ENCODE results near the gene SUPT5H. TPM values are rescaled to one million over a fixed set of nuclear protein-coding genes. Genes with fewer than 3 reads are reported as not detected.

SUPT5H gene
- total RNA-seq, 2 experiments from 2014 or later: 144 to 150 TPM

DNA sequence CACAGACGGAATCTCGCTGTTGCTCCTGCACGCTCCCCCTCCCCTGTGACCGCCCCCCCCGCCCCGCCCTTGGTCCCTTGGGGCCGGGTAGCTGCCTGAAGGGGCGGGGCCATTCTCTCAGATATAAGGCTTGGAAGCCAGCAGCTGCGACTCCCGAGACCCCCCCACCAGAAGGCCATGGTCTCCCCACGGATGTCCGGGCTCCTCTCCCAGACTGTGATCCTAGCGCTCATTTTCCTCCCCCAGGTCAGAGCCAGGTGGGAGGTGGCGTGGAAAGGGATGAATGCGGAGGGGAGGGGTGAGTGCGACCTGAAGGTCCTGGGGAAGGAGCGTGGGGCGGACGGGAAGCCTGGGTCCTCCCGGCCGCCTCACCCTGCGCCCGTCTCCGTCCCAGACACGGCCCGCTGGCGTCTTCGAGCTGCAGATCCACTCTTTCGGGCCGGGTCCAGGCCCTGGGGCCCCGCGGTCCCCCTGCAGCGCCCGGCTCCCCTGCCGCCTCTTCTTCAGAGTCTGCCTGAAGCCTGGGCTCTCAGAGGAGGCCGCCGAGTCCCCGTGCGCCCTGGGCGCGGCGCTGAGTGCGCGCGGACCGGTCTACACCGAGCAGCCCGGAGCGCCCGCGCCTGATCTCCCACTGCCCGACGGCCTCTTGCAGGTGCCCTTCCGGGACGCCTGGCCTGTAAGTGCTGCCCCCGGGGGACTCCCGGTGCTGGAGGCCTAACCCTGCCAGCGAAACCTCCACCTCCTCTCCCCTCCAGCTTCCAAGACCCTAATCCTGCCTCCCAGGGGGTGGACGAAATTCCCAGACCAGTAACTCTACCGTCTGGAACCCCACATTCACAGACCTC lies 53.6 kb downstream of the SUPT5H start, which contains the start of gene DLL3:
TSS of gene DLL3 (plus strand) at position 150 of the 845 bp plus-strand sequence. CDS start at position 178, 28 bp downstream.
- Mint-ChIP-seq H3K27ac (no peak within 1 kb of the TSS), H3K9me3 (no peaks in the 10 kb centered on the region), H3K36me3 (ENCODE audit: low read depth) (no peaks in the 10 kb centered on the region), H3K4me1 (peaks cover 26% of the 10 kb centered on the region), H3K4me3 (peak within 1 kb of the TSS; percentile 2), H3K27me3 (peaks cover 57% of the 10 kb centered on the region)
- DNase-seq: no peak
- POLR2A ChIA-PET: interaction anchor here (0.8 kb wide), 1 partner anchor 11 kb away, joined by 3 read pairs; no protein-coding TSS in a partner anchor
- CTCF ChIA-PET: interaction anchor here (0.7 kb wide), 1 partner anchor 13 kb away, joined by 4 read pairs; no protein-coding TSS in a partner anchor

DNA sequence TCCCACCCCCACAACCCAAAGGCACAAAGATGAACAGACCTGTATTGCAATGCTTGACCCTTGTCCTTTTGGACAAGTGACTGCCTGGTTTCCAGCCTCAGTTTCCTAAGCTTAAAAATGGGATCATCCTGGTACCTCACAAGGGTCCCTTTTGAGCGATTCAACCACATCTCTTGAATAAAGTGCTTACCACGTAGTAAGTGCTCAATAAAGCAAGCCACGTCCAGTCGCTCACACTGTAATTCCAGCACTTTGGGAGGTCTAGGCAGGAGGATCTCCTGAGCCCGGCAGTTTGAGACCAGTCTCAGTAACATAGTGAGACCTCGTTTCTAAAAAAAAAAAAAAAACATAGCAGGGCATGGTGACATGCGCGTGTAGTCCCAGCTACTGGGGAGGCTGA lies 54.5 kb downstream of the SUPT5H start:
- Mint-ChIP-seq H3K27me3 (peaks cover 66% of the 10 kb centered on the region), H3K36me3 (ENCODE audit: low read depth) (no peaks in the 10 kb centered on the region), H3K27ac (no peak overlapping the region), H3K4me3 (no peak overlapping the region), H3K4me1 (peaks cover 26% of the 10 kb centered on the region), H3K9me3 (no peaks in the 10 kb centered on the region)
- ChIA-PET POLR2A (no interaction called here), CTCF (interaction anchor here (0.7 to 1.4 kb wide), 2 partner anchors 12 to 14 kb away, joined by 4 to 7 read pairs; no protein-coding TSS in a partner anchor)
- DNase-seq: no peak

DNA sequence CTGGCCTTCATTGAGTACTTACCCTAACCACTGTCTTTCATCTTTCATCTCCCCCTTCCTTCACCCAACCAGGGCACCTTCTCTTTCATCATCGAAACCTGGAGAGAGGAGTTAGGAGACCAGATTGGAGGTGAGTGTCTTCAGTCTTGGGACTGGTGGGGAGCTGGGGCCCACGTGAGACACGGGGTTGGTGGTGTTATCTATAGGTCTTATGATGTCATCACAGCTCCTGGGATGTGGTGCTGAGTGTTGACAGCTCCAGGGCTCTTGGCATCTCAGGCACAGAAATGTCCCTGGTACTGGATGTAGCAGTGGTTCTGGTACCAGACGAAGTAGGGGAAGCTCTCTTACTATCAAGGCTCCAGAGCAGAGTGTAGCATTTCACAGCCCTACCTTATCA lies 55.2 kb downstream of the SUPT5H start:
- POLR2A ChIA-PET: no interaction called here
- Mint-ChIP-seq H3K9me3 (no peaks in the 10 kb centered on the region), H3K36me3 (ENCODE audit: low read depth) (no peaks in the 10 kb centered on the region), H3K4me3 (no peak overlapping the region), H3K27me3 (peaks cover 65% of the 10 kb centered on the region), H3K4me1 (peaks cover 26% of the 10 kb centered on the region), H3K27ac (no peak overlapping the region)
- DNase-seq: no peak
- CTCF ChIA-PET: interaction anchor here (0.6 to 1.4 kb wide), 3 partner anchors 11 to 365 kb away, joined by 3 to 7 read pairs (median 3); partner anchors contain the start of gene EID2B

DNA sequence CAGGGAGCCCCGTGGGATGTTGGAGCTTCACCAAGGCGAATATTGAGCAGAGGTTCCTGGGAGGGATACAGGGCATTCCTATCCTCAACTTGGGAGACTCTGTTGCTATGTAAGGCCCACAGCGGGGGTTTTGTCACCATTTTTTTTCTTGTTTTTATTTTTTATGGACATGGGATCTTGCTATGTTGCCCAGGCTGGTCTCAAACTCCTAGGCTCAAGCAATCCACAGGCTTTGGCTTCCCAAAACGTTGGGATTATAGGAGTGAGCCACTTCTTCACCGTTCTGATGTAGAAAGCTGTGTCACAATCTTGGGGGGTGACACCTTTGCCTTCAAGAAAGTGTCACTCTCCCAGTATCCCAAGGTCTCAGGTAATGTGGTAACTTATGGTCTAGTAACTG lies 56.0 kb downstream of the SUPT5H start:
- Mint-ChIP-seq H3K27me3 (peaks cover 66% of the 10 kb centered on the region), H3K36me3 (ENCODE audit: low read depth) (peaks cover under 1% of the 10 kb centered on the region), H3K4me3 (no peak overlapping the region), H3K4me1 (peaks cover 28% of the 10 kb centered on the region), H3K27ac (no peak overlapping the region), H3K9me3 (peaks cover under 1% of the 10 kb centered on the region)
- DNase-seq: no peak
- ChIA-PET POLR2A (no interaction called here), CTCF (interaction anchor here (1.4 kb wide), 1 partner anchor 10 kb away, joined by 7 read pairs; no protein-coding TSS in a partner anchor)

DNA sequence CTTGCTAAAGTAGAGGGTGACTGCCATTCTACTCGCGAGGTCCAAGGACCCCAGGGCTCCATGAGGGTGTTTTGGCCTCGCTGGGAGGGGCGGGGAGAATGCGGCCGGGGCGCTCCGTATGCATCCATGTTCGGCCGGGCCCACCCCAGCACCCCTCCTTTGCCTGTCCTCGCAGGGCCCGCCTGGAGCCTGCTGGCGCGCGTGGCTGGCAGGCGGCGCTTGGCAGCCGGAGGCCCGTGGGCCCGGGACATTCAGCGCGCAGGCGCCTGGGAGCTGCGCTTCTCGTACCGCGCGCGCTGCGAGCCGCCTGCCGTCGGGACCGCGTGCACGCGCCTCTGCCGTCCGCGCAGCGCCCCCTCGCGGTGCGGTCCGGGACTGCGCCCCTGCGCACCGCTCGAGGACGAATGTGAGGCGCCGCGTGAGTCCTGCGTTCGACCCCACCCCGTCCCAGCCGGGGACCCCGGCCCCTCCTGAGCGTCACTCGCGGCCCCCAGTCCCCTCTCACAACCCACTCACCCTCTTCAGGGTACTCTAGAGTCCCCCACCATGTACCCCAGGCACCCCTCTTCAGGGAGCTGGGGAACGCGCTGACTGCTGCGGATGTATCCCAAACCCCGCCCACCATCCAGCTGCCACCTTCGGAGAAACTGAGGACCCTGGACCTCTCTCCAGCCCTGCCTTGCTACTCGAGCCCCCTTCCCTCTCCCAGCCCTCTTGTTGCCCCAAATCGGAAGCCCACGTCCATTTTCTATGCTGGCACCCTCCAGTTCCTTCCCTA lies 57.4 kb downstream of the SUPT5H start:
- no peak overlapping the region for H3K27ac Mint-ChIP-seq
- POLR2A ChIA-PET: no interaction called here
- no peak overlapping the region for H3K4me3 Mint-ChIP-seq

DNA sequence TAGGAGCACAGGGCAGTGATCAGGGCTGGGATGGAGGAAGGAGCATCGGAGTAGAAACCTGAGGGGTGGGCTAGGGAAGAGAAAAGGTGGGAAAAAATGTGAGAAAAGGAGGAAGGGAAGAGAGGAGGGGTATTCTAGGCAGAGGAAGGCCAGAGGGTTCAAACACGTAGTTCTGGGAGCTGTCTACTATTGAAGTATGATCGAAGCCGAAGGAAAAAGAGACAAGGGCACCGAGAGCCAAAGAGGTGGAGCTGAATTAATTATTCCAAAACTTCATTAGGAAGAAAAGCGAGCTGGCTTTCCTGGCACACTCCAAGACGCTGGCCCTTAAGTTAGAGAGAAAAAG lies 61.2 kb downstream of the SUPT5H start:
- DNase-seq: no peak
- peaks cover 3% of the 10 kb centered on the region for H3K36me3 Mint-ChIP-seq (ENCODE audit: low read depth)
- H3K4me1 Mint-ChIP-seq: peaks cover 28% of the 10 kb centered on the region
- ChIA-PET POLR2A (no interaction called here), CTCF (interaction anchor here (1.0 to 1.3 kb wide), 2 partner anchors 9 to 32 kb away, joined by 3 to 4 read pairs; no protein-coding TSS in a partner anchor)
- peak overlapping the region; percentile 62 for H3K4me3 Mint-ChIP-seq
- peaks cover 4% of the 10 kb centered on the region for H3K9me3 Mint-ChIP-seq
- peaks cover 53% of the 10 kb centered on the region for H3K27me3 Mint-ChIP-seq
- no peak overlapping the region for H3K27ac Mint-ChIP-seq

More for the DNA sequence above, 57.4 kb downstream of the SUPT5H start:
- CTCF ChIA-PET: interaction anchor here (0.7 to 2.2 kb wide), 13 partner anchors 8 to 290 kb away, joined by 3 to 11 read pairs (median 5); partner anchors contain the start of genes EID2B, RPS16 and SELENOV
- peak; percentile 72 for DNase-seq
- Mint-ChIP-seq H3K9me3 (peaks cover 4% of the 10 kb centered on the region), H3K27me3 (peaks cover 68% of the 10 kb centered on the region), H3K36me3 (ENCODE audit: low read depth) (peaks cover 3% of the 10 kb centered on the region), H3K4me1 (peaks cover 38% of the 10 kb centered on the region)

DNA sequence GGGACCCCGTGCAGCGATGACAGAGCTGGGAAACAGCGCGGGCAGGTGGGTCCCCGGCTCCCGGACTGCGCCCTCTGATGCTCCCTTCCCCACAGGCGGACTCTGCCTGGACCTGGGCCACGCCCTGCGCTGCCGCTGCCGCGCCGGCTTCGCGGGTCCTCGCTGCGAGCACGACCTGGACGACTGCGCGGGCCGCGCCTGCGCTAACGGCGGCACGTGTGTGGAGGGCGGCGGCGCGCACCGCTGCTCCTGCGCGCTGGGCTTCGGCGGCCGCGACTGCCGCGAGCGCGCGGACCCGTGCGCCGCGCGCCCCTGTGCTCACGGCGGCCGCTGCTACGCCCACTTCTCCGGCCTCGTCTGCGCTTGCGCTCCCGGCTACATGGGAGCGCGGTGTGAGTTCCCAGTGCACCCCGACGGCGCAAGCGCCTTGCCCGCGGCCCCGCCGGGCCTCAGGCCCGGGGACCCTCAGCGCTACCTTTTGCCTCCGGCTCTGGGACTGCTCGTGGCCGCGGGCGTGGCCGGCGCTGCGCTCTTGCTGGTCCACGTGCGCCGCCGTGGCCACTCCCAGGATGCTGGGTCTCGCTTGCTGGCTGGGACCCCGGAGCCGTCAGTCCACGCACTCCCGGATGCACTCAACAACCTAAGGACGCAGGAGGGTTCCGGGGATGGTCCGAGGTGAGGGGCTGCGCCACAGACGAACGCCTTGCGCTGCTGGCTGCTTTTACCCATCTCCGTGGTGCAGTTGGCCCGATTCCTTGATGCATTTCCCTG lies 61.7 kb downstream of the SUPT5H start:
- Mint-ChIP-seq H3K36me3 (ENCODE audit: low read depth) (peaks cover 3% of the 10 kb centered on the region), H3K4me3 (peak overlapping the region; percentile 66), H3K4me1 (peaks cover 28% of the 10 kb centered on the region), H3K27ac (no peak overlapping the region), H3K9me3 (peaks cover 4% of the 10 kb centered on the region), H3K27me3 (peaks cover 52% of the 10 kb centered on the region)
- POLR2A ChIA-PET: no interaction called here
- CTCF ChIA-PET: interaction anchor here (1.0 to 1.3 kb wide), 2 partner anchors 9 to 33 kb away, joined by 3 to 4 read pairs; no protein-coding TSS in a partner anchor
- peak; percentile 43 for DNase-seq

DNA sequence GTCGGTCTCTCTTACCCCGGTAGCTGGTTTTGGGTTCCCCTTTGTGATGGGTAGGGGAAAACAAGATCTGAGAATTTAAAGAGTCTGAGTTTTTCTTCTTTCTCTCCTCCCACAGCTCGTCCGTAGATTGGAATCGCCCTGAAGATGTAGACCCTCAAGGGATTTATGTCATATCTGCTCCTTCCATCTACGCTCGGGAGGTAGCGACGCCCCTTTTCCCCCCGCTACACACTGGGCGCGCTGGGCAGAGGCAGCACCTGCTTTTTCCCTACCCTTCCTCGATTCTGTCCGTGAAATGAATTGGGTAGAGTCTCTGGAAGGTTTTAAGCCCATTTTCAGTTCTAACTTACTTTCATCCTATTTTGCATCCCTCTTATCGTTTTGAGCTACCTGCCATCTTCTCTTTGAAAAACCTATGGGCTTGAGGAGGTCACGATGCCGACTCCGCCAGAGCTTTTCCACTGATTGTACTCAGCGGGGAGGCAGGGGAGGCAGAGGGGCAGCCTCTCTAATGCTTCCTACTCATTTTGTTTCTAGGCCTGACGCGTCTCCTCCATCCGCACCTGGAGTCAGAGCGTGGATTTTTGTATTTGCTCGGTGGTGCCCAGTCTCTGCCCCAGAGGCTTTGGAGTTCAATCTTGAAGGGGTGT lies 62.5 kb downstream of the SUPT5H start:
- peaks cover 55% of the 10 kb centered on the region for H3K27me3 Mint-ChIP-seq
- peaks cover 27% of the 10 kb centered on the region for H3K4me1 Mint-ChIP-seq
- ChIA-PET POLR2A (no interaction called here), CTCF (interaction anchor here (1.3 kb wide), 1 partner anchor 33 kb away, joined by 4 read pairs; no protein-coding TSS in a partner anchor)
- no peak overlapping the region for H3K27ac Mint-ChIP-seq
- peak overlapping the region; percentile 66 for H3K4me3 Mint-ChIP-seq
- peaks cover 4% of the 10 kb centered on the region for H3K9me3 Mint-ChIP-seq
- no peak for DNase-seq
- H3K36me3 Mint-ChIP-seq (ENCODE audit: low read depth): peaks cover 3% of the 10 kb centered on the region

DNA sequence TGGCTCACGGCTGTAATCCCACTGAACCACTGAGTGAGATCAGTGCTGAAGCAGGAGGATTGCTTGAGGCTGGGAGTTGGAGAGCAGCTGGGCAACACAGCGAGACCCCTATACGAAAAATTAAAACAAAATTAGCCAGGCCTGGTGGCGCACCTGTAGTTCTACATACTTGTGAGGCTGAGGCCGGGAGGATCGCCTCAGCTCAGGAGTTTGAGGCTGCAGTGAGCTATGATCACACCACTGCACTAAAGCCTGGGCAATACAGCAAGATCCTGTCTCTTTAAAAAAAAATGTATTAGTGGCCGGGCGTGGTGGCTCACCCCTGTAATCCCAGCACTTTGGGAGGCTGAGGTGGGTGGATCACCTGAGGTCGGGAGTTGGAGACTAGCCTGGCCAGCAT lies 63.2 kb downstream of the SUPT5H start:
- H3K36me3 Mint-ChIP-seq (ENCODE audit: low read depth): peaks cover 3% of the 10 kb centered on the region
- ChIA-PET POLR2A (no interaction called here), CTCF (interaction anchor here (0.6 kb wide), 1 partner anchor 22 kb away, joined by 3 read pairs; no protein-coding TSS in a partner anchor)
- no peak for DNase-seq
- H3K4me1 Mint-ChIP-seq: peaks cover 20% of the 10 kb centered on the region
- H3K27ac Mint-ChIP-seq: no peak overlapping the region
- H3K4me3 Mint-ChIP-seq: peak overlapping the region; percentile 66
- H3K27me3 Mint-ChIP-seq: peaks cover 56% of the 10 kb centered on the region
- peaks cover 4% of the 10 kb centered on the region for H3K9me3 Mint-ChIP-seq

DNA sequence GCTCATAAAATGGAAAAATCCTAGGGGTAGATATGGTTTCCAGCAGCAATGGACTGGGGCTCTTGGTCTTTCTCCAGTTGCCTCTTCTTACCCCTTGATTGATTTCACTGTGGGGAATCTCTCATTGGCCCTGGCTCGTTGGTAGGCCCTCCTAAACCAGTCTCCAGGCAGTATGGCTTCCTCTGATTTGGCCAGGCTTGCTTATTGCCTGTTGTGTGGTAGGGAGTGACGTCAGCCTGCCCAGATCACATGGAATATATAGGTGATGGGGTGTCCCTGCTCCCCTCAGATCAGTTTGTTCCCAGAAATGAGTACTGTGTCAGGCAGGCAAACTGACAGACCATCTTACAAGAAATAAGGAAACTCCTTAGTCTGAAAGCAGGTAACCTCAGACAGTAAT lies 63.9 kb downstream of the SUPT5H start:
- Mint-ChIP-seq H3K9me3 (peaks cover 4% of the 10 kb centered on the region), H3K4me3 (no peak overlapping the region), H3K36me3 (ENCODE audit: low read depth) (peaks cover 3% of the 10 kb centered on the region), H3K27ac (no peak overlapping the region), H3K4me1 (peaks cover 17% of the 10 kb centered on the region), H3K27me3 (peaks cover 56% of the 10 kb centered on the region)
- no peak for DNase-seq
- POLR2A ChIA-PET: no interaction called here
- CTCF ChIA-PET: interaction anchor here (0.6 kb wide), 2 partner anchors 21 to 167 kb away, joined by 3 read pairs; no protein-coding TSS in a partner anchor

DNA sequence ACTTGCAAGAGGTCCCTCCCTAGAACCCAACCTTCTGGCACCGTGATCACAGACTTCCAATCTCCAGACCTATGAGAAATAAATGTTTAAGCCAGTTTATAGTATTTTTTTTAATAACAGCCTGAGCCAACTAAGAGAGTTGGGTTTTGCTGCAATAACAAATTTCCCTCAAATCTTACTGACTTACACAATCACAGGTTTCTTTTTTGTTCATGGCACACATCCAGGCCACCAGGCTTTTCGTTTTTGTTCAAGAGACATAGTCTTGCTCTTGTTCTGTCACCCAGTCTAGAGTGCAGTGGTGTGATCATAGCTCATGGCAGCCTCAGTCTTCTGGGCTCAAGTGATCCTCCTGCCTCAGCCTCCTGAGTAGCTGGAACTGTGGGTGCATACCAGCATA lies 67.6 kb downstream of the SUPT5H start:
- Mint-ChIP-seq H3K27ac (no peak overlapping the region), H3K4me3 (no peak overlapping the region), H3K4me1 (peaks cover 13% of the 10 kb centered on the region), H3K27me3 (peaks cover 60% of the 10 kb centered on the region), H3K9me3 (no peaks in the 10 kb centered on the region), H3K36me3 (ENCODE audit: low read depth) (peaks cover 2% of the 10 kb centered on the region)
- no peak for DNase-seq
- CTCF ChIA-PET: interaction anchor here (0.6 to 2.5 kb wide), 5 partner anchors 10 to 1485 kb away, joined by 3 to 11 read pairs (median 3); no protein-coding TSS in a partner anchor
- POLR2A ChIA-PET: no interaction called here

Data from activated CD4-positive, alpha-beta T cell treated with anti-CD3 and anti-CD28 coated beads, Interleukin-2, amount 10 ng/mL, durations not matched to agents 7 days and 5 days (primary cell).